Caco-2 (cell line): Measurements from ENCODE around the gene PSME1. TPM values are rescaled to one million over a fixed set of nuclear protein-coding genes. Genes with fewer than 3 reads are reported as not detected.

ENCODE experiments used
- BruUV-seq: library from RNA; stranded (reverse); fragments of 400-500 nt; replicated peaks from 2 replicates; lab custom pipeline; 2021; lab: Mats Ljungman, UMichigan
- CTCF ChIA-PET: fragments of 300-600 bp; sonication (Branson Sonifier 250); formaldehyde crosslinking; loops from one replicate; lab custom pipeline; 2022; ENCODE audit warnings: antibody characterized with exemption; lab: Charles Lee
- POLR2A ChIA-PET: fragments of 300-600 bp; sonication (Branson Sonifier 250); formaldehyde crosslinking; loops from one replicate; lab custom pipeline; 2022; ENCODE audit warnings: antibody characterized with exemption; lab: Charles Lee
- DNase-seq, 2 experiments: peaks; one replicate each; pipeline versions ENCODE4 v3.0.0 to v3.0.0-alpha.2; 2020 to 2022
- H3K27me3 ChIP-seq: replicated peaks from 2 replicates; pipeline ENCODE4 v1.6.0; 2011; ENCODE audit warnings: low read length; ENCODE audit not compliant: control insufficient read depth, insufficient read depth
- H3K36me3 ChIP-seq: 2 replicates; pipeline ENCODE4 v1.5.1; 2011; ENCODE audit warnings: low read length; ENCODE audit not compliant: control insufficient read depth, insufficient read depth
- H3K4me1 ChIP-seq: fragments of 250-450 bp; sonication (Bioruptor Pico); 2 replicates; pipeline ENCODE4 v1.5.1; 2020; ENCODE audit warnings: mild to moderate bottlenecking
- H3K4me3 ChIP-seq: 2 replicates; pipeline ENCODE4 v1.5.1; 2011; ENCODE audit warnings: low read depth, mild to moderate bottlenecking, control low read depth, low read length
- H3K9me3 ChIP-seq: fragments of 250-450 bp; sonication (Bioruptor Pico); 2 replicates; pipeline ENCODE4 v1.5.1; 2020; ENCODE audit warnings: mild to moderate bottlenecking, moderate library complexity
- H3K27ac Mint-ChIP-seq: one replicate; pipeline ENCODE4 v1.8.0; 2022; ENCODE audit warnings: mixed read lengths; ENCODE audit not compliant: unreplicated experiment
- H3K27me3 Mint-ChIP-seq: one replicate; pipeline ENCODE4 v1.8.0; 2022; ENCODE audit warnings: mixed read lengths; ENCODE audit not compliant: insufficient read depth, unreplicated experiment
- H3K36me3 Mint-ChIP-seq: one replicate; pipeline ENCODE4 v1.8.0; 2022; ENCODE audit warnings: mild to moderate bottlenecking, mixed read lengths; ENCODE audit not compliant: insufficient read depth, unreplicated experiment
- H3K4me1 Mint-ChIP-seq: one replicate; pipeline ENCODE4 v1.8.0; 2022; ENCODE audit warnings: low read depth, mixed read lengths; ENCODE audit not compliant: unreplicated experiment
- H3K4me3 Mint-ChIP-seq: one replicate; pipeline ENCODE4 v1.8.0; 2022; ENCODE audit warnings: mild to moderate bottlenecking, moderate library complexity, mixed read lengths; ENCODE audit not compliant: unreplicated experiment
- H3K9me3 Mint-ChIP-seq: one replicate; pipeline ENCODE4 v1.8.0; 2022; ENCODE audit warnings: mixed read lengths; ENCODE audit not compliant: unreplicated experiment
- CTCF ChIP-seq, 2 experiments: fragments of 200-600 bp in 1 of 2; IDR thresholded peaks; 1 replicate in 1 of 2; 2 replicates in 1 of 2; pipeline versions ENCODE4 v1.5.1 to v1.8.0; 2011 to 2022; ENCODE audit warnings: antibody characterized with exemption in 1 of 2, control low read depth in 1 of 2, inconsistent platforms in 1 of 2, low read depth in 1 of 2, low read length in 1 of 2, mild to moderate bottlenecking in 1 of 2, moderate library complexity in 1 of 2; ENCODE audit not compliant: insufficient read depth in 1 of 2, severe bottlenecking in 1 of 2, unreplicated experiment in 1 of 2
- intact Hi-C: fragments of 100-400 bp; cut with micrococcal nuclease; formaldehyde crosslinking; loops from one replicate; pipeline ENCODE4 v1.10.0; 2022; ENCODE audit not compliant: unreplicated experiment
- total RNA-seq: library from RNA; stranded (reverse); gene quantifications from 2 replicates; pipeline ENCODE4 v1.2.3, GENCODE V29; 2022

PSME1 gene
- total RNA-seq, 1 experiment from 2014 or later = 141 TPM

GRCh38 chr14:24147761-24148428 lies 11.9 kb downstream of the PSME1 start:
- Histone ChIP-seq H3K4me1 (peaks cover 6% of the 10 kb centered on the region), H3K36me3 (peaks cover 5% of the 10 kb centered on the region; the same call in 1 of the 2 replicates), H3K9me3 (no peaks in the 10 kb centered on the region), H3K4me3 (peak overlapping the region; percentile 95), H3K27me3 (no peaks in the 10 kb centered on the region)
- Mint-ChIP-seq H3K36me3 (peaks cover 60% of the 10 kb centered on the region), H3K4me1 (peaks cover 14% of the 10 kb centered on the region), H3K4me3 (peak overlapping the region; percentile 92), H3K27ac (peak overlapping the region; percentile 65), H3K9me3 (no peaks in the 10 kb centered on the region), H3K27me3 (no peaks in the 10 kb centered on the region)
- intact Hi-C loops = loop anchor here (1.0 kb wide), 2 partner anchors 12 to 13 kb away; partner anchors contain the start of genes IRF9 and PSME1
- no peak for TF ChIP-seq CTCF (IDR thresholded peaks at IDR 0.05; ENCODE audit: insufficient read depth in 1 of 2, low read depth in 1 of 2, low read length in 1 of 2, severe bottlenecking in 1 of 2, unreplicated experiment in 1 of 2)
- CTCF ChIA-PET = interaction anchor here (1.6 to 4.1 kb wide), 2 partner anchors 13 to 54 kb away, joined by 6 to 47 read pairs; partner anchors contain the start of genes IRF9 and PCK2
- BruUV-seq = TSS peak; percentile 53
- POLR2A ChIA-PET = interaction anchor here (0.7 to 2.8 kb wide), 4 partner anchors 11 to 33 kb away, joined by 4 to 46 read pairs (median 18); partner anchors contain the start of genes DCAF11, IRF9, NRL and PSME1
- DNase-seq = no peak

GRCh38 chr14:24149302-24149969 lies 13.4 kb downstream of the PSME1 start:
- no TSS peak for BruUV-seq
- Histone ChIP-seq H3K4me3 (no peak overlapping the region), H3K9me3 (no peaks in the 10 kb centered on the region), H3K4me1 (peaks cover 6% of the 10 kb centered on the region), H3K36me3 (peaks cover 5% of the 10 kb centered on the region; the same call in 1 of the 2 replicates), H3K27me3 (no peaks in the 10 kb centered on the region)
- intact Hi-C loops = no loop called here
- ChIA-PET POLR2A (interaction anchor here (0.5 to 1.2 kb wide), 2 partner anchors 36 to 714 kb away, joined by 4 to 6 read pairs; no protein-coding TSS in a partner anchor), CTCF (interaction anchor here (1.3 to 4.1 kb wide), 2 partner anchors 12 kb away, joined by 5 to 47 read pairs; partner anchors contain the start of gene IRF9)
- no peak for DNase-seq
- no peak for TF ChIP-seq CTCF (IDR thresholded peaks at IDR 0.05; ENCODE audit: insufficient read depth in 1 of 2, low read depth in 1 of 2, low read length in 1 of 2, severe bottlenecking in 1 of 2, unreplicated experiment in 1 of 2)
- no peak overlapping the region for H3K27ac Mint-ChIP-seq
- peaks cover 62% of the 10 kb centered on the region for H3K36me3 Mint-ChIP-seq
- no peak overlapping the region for H3K4me3 Mint-ChIP-seq
- H3K27me3 Mint-ChIP-seq = no peaks in the 10 kb centered on the region
- H3K9me3 Mint-ChIP-seq = no peaks in the 10 kb centered on the region
- H3K4me1 Mint-ChIP-seq = peaks cover 8% of the 10 kb centered on the region

GRCh38 chr14:24150061-24150460 lies 14.1 kb downstream of the PSME1 start:
- Mint-ChIP-seq H3K27ac (no peak overlapping the region), H3K4me1 (peaks cover 8% of the 10 kb centered on the region), H3K27me3 (no peaks in the 10 kb centered on the region), H3K9me3 (no peaks in the 10 kb centered on the region), H3K4me3 (no peak overlapping the region), H3K36me3 (peaks cover 62% of the 10 kb centered on the region)
- ChIA-PET CTCF (interaction anchor here (1.3 kb wide), 1 partner anchor 11 kb away, joined by 5 read pairs; the partner anchor contains the start of gene IRF9), POLR2A (interaction anchor here (0.5 to 1.2 kb wide), 2 partner anchors 36 to 714 kb away, joined by 4 to 6 read pairs; no protein-coding TSS in a partner anchor)
- intact Hi-C loops = no loop called here
- no peaks in the 10 kb centered on the region for H3K9me3 ChIP-seq
- H3K4me1 ChIP-seq = peaks cover 6% of the 10 kb centered on the region
- TF ChIP-seq CTCF (IDR thresholded peaks at IDR 0.05; ENCODE audit: insufficient read depth in 1 of 2, low read depth in 1 of 2, low read length in 1 of 2, severe bottlenecking in 1 of 2, unreplicated experiment in 1 of 2) = no peak
- H3K36me3 ChIP-seq = peaks cover 4% of the 10 kb centered on the region; the same call in 1 of the 2 replicates
- DNase-seq = no peak
- no peak overlapping the region for H3K4me3 ChIP-seq
- H3K27me3 ChIP-seq = no peaks in the 10 kb centered on the region
- no TSS peak for BruUV-seq
